HG02588 (cell line): Measurements from ENCODE around the gene SLC7A9.

ENCODE experiments used
- ATAC-seq: cut with Tn5 transposase; IDR thresholded peaks from one replicate; pipeline ENCODE4 v1.9.1; 2021; ENCODE audit warnings: mild to moderate bottlenecking, moderate library complexity; ENCODE audit not compliant: unreplicated experiment

SLC7A9 gene

GRCh38 chr19:32828643-32829344 lies 40.8 kb downstream of the SLC7A9 start:
- ATAC-seq, result no peak

- no peak for ATAC-seq
Observed at GRCh38 chr19:32828139-32828538, 41.4 kb downstream of the SLC7A9 start.

- no peak for ATAC-seq
Observed at GRCh38 chr19:32824916-32825608, 44.5 kb downstream of the SLC7A9 start.

- no peak for ATAC-seq
Observed at GRCh38 chr19:32824191-32824751, 45.3 kb downstream of the SLC7A9 start.

- no peak for ATAC-seq
Observed at GRCh38 chr19:32823747-32824102, 45.8 kb downstream of the SLC7A9 start.

GRCh38 chr19:32822916-32823746 lies 46.4 kb downstream of the SLC7A9 start:
- ATAC-seq, result no peak

- ATAC-seq, result no peak
Observed at GRCh38 chr19:32819419-32820400, 49.9 kb downstream of the SLC7A9 start.

GRCh38 chr19:32818536-32818935 lies 51.0 kb downstream of the SLC7A9 start:
- ATAC-seq, result no peak

GRCh38 chr19:32817569-32818476 lies 51.7 kb downstream of the SLC7A9 start:
- no peak for ATAC-seq

- ATAC-seq, result no peak
Observed at GRCh38 chr19:32816555-32817099, 52.9 kb downstream of the SLC7A9 start.

GRCh38 chr19:32814624-32815023 lies 54.9 kb downstream of the SLC7A9 start:
- ATAC-seq, result no peak

- no peak for ATAC-seq
Observed at GRCh38 chr19:32813862-32814425, 55.6 kb downstream of the SLC7A9 start.

- ATAC-seq, result no peak
Observed at GRCh38 chr19:32812571-32812970, 57.0 kb downstream of the SLC7A9 start.

- ATAC-seq, result no peak
Observed at GRCh38 chr19:32812036-32812435, 57.5 kb downstream of the SLC7A9 start.

- no peak for ATAC-seq
Observed at GRCh38 chr19:32811151-32811550, 58.4 kb downstream of the SLC7A9 start.

- ATAC-seq, result no peak
Observed at GRCh38 chr19:32810452-32810851, 59.1 kb downstream of the SLC7A9 start.

- no peak for ATAC-seq
Observed at GRCh38 chr19:32809754-32810153, 59.8 kb downstream of the SLC7A9 start.

GRCh38 chr19:32809254-32809653 lies 60.3 kb downstream of the SLC7A9 start:
- ATAC-seq, result no peak

- no peak for ATAC-seq
Observed at GRCh38 chr19:32808236-32808635, 61.3 kb downstream of the SLC7A9 start.
